Daoy (cell line): ENCODE results near the gene NFAM1. TPM values are rescaled to one million over a fixed set of nuclear protein-coding genes. Genes with fewer than 3 reads are reported as not detected.

ENCODE experiments used
- DNase-seq: peaks from one replicate; pipeline ENCODE4 v3.0.0-alpha.2; 2015; ENCODE audit warnings: low read depth
- total RNA-seq: library from RNA; depleted of rRNA; stranded (reverse); fragments of >200 nt; shearing (Covaris generic); gene quantifications from 2 replicates; pipeline ENCODE4 v1.2.3, GENCODE V29; 2014

NFAM1 gene
- total RNA-seq, 1 experiment from 2014 or later, result 0.17 TPM

DNA sequence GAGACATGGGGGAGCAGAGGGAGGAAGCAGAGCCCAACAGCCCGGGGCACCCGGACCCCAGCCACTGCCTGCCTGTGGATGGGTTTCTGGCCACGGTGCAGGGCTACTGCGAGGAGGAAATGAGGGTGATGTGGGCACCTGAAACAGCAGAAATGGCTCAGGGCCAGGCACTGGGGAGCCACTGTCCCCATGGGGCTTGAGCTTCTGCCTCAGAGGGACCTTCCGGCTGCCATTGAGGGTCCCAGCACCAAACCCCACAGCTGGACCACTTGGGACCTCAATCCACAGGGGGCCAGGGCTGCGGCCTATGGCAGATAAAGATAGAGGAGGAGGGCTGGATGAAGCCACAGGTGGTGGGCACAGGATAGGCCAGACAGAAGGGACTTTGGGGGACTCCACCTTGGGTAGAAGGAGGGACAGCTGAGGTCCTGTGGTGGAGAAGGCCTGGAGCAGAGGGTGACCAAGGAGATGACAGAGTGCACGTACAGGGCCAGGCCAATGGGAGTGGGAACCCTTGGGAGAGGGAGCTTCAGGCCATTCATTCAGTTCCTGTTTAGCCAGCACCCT, 48.3 kb downstream of the NFAM1 start:
- no peak for DNase-seq

GRCh38 chr22:42383287-42383686, 48.9 kb downstream of the NFAM1 start:
- no peak for DNase-seq

GRCh38 chr22:42380769-42381551, 51.2 kb downstream of the NFAM1 start:
- DNase-seq, result no peak

DNA sequence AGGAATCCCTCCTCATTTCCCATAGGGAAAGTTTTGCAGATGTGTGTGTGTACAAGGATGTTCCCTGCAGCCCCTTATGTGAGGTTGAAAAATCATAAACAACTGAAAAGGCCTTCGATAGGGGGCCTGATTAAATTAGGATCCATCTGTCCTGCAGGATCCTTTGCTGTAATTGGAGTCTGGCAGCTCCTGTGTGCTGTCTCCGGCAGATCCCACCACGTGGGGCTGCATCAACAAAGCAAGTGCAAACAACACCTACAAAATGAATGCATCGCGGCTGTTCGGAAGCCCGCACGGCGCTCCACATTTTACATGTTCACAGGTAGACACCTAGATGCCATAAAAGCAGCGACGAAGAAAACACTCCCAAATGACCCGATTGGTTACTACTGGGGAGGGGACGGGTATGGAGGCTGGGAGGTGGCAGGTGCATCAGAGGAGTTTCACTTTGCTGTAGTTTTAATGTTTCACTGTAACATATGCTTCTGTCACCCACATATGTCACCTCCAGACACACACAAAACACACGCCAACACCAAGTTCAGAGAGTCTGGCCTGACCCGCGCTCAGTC, 52.2 kb downstream of the NFAM1 start:
- DNase-seq, result no peak

DNA sequence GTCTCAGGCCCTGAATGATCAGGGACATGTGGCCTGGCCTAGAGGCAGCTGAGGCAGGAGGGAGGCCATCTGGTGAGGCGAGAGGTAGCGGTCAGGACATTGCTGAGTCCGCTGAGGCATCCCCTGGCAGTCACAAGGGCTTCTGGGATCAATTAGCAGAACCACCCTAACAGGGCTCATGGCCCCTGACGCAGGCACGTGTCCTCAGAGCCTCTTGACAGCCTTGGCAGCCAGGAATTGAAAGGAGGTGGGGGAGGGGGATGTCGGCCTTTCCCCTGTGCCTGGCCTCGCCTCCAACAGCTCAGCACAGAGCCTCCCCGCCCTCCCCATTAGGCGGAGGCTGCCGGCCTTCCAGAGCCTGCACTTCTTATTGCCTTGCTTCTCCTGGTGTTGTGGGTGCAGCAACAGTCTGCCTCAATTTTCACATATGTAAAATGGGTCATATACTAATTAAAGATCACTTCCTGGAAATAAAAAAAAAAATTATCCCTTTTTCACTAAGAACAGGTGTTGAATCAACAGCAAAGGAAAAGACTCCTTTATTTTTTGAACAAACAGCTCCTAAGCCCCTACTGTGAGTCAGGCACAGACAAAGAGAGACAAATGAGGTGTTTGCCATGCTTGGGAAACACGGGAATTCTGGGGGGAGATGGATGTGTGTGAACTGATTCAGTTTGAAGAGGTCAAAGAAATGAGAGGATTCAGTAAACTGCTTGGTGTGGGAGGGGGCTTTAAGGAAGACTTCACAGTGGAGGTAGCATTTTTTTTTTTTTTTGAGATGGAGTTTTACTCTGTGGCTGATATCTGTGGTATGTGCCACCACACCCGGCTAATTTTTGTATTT, 55.3 kb downstream of the NFAM1 start:
- peak; percentile 29 for DNase-seq

DNA sequence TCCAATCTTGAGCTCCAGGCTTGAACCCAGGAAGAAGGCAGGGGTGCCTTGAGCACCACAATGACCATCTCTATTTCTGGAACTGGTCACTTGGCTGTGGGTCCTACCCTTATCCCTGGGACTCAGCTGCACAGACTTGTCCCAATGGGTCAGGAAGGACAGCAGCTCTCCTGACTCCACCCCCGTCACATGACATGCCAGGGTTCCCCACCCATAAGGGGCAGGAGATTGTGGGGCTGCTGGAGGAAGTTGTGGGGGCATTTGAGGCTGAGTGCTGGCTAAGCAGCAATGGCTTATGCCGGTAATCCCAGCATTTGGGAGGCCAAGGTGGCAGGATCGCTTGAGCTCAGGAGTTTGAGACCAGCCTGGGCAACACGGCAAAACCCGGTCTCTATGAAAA, 56.2 kb downstream of the NFAM1 start:
- no peak for DNase-seq

GRCh38 chr22:42372976-42373375, 59.2 kb downstream of the NFAM1 start:
- no peak for DNase-seq

DNA sequence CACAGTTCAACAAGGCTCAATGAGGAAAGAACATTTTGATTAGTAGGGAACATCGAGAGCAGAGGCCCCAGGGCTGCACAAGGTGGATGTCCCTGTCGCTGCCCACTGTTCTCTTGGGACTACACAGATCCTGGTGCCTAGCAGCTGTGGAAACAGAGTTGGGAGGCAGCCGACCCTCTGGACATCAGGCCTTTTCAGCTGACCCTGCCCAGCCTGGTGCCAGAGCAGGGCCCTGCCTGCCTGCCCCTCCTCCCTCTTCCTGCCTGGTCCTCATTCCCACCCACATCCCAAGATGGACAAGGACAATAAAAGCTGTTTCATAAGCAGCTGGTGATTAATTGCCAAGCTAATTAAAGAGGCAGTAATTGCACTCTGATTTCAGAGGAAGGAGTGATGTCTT, 60.7 kb downstream of the NFAM1 start:
- no peak for DNase-seq

DNA sequence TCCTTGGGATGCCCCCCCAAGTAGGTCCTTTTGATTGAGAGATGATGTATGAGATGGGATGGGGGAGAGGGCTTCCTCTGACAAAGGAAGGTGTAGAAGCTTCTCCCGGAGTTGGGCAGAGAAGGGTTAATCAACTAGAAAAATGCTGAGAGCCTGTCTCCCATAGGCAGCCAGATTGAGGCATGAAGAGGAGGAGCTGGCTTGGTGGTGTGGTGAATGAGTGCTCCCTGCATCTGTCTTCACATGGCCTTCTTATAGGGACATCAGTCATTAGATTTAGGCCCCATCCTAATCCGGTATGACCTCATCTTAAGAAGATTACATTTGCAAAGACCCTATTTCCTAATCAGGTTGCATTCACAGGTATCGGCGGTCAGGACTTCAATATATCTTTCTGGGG, 61.1 kb downstream of the NFAM1 start:
- no peak for DNase-seq

DNA sequence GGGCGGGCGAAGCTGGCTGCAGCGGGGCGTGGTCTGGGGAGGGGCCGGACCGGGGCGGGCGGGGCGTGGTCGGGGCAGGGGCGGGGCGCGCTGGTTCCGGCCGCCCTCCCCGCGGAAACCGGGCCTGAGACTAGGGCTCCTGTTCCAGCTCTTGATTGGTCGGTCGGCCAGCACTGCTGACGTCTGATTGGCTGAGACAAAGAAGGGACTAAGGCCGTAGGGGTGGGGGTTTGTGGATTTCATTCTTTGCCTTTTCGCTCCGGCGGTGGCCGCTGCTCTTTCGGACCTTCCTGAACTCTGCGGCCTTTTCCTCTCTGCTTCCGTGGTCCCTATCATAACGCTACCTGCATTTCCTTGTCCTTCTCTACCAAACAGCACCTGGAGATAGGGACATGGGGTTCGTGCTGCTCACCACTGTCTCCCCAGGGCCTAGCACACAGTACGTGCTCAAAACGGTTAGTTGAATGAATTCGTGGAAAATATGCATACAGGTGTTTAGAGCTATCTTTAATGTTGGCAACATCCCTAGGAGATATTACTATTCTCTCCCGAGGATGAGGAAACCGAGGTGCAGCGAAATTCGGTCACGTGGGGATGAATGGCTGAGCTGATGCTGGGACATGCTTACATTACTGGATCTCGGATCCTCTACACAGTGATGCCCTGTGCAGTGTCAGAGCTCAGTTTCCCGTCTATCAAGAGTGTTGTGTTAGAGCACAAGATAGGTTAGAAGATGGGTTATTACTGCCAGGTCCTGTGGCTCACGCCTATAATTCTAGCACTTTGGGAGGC, 62.8 kb downstream of the NFAM1 start:
- peak; percentile 95 for DNase-seq

DNA sequence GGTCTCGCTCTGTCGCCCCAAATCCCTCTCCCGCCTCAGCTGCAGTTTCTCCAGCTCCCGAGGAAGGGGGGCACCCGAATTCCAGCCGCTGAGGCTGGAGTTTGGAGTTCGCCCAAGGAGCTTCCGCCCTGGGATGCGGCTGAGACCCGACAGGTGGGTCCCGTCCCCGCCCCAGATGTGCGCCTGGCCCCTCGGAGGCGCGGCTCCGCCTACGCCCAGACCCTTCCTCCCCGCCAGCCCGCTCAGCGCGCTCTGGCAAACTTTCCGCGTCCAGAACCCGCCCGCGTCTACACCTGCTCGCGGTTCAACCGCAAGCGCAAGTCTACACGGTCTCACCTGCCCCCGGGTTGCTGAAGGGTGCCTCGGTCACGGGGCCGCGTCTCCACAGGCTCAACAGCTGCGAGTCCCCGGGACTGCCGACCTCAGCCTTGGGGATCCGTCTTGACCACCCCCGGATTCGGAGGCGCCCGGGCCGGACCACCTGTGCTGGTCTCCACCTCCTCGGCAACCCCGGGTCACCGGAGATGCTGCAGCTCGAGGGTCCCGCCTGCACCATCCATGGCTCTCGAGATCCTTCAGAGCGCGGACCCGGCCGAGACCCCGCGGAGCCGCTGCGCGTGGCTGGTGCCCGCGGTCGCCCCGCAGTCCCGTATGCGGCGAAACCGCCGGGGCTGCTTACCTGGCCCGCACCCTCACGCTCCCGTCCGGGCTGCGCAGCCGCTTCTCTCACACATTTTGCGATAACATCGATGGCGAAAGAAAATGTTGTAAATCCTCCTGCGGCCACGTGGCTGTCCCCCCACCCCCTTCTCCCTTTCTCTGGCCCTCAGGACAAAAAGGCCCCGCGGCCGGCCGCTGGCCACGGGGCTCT, 63.6 kb downstream of the NFAM1 start:
- DNase-seq, result peak; percentile 19

- DNase-seq, result no peak
Observed at GRCh38 chr22:42367980-42368378, 64.2 kb downstream of the NFAM1 start.

- no peak for DNase-seq
Observed at GRCh38 chr22:42366806-42367581, 65.2 kb downstream of the NFAM1 start.

DNA sequence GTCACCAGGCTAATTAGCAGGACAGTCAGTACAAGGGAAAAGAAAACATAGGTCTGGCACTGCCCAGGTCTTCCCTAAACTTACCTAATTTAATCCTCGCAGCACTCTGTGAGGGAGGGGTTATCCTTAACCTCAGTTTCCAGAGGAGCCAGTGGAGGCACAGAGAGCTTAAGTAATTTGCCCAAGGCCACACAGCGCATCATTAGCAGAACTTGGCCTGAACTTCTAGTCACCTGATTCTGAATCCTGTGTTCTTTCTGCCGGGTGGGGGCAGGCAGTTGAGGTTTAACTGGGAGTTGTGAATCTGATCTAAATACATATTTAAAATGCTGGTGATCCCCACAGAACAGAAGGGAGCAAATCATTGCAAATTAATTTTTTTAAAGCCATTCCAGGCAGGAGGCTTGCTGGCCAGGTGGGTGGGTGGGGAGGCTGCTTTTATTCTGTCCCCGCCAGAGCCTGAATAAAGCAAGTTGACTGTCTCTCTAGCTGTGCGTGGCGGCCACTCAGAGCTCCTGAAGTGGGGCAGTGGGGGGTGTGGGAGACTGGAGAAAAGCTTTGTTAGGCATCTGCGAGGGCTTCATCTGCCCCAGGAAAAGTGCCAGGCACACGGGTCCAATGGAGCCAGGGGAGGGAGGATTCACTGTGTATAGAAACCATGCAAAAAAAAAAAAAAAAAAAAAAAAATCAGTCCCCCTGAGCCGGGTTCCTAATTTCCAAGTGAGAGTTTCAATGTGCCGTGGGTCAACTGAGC, 66.1 kb downstream of the NFAM1 start:
- no peak for DNase-seq

DNA sequence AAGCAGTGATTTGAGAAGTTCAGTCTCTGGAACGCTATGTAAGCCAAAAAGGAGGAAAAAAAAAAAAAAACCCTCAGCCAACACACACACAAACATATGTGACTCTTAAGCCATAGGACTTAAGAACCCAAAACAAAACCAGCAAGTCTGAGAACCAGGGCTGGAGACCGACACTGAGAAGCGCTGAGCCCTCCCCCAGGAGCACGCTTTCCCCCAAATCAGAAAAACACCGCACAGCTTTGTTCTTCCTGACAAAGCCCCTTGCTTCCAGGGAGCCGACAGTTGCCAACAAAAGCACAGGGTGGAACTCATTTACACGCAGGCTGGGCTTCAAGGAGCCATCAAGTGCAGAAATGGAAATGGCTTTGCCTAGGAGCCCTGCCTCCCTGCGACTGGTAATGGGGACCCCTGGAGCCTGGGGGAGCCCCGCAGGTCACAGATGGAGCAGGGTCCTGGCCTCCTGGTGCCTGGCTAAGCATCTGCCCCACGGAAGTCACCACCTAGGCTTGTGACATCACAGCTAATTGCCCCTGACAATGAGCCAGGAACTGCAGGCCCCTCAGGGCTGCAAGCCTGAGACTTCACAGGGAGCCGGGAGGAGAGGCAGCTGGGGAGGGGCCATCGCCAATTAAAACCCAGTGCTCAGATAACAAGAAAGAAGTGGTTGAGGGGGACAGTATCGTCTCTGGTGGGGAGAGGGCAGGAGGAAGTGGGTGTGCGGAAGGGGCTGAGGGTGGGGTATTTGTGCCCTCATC, 66.9 kb downstream of the NFAM1 start:
- peak; percentile 48 for DNase-seq

DNA sequence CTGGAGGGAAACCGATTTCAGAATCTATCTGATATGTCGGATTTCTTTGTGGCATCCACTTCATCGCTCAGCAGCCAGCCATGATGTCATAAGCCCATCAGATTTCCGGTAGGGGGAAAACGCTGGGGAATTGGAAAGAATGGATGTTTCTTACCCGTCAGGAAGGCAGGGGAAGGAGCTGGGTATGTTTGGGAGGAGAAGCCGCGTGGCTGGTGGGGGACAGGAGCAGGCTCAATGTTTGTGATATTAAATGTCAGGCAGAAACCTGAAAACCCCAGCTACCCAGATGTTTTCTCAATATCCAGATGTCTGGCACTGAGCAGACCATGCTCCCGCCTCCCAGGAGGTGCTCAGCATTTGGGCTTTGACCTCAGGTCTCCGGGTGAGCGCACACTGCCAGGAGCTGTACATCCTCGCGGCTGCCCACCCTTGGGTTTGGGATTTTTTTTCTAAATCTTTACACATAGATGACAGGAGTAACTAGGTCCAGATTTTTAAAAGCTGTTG, 67.5 kb downstream of the NFAM1 start:
- peak; percentile 54 for DNase-seq

DNA sequence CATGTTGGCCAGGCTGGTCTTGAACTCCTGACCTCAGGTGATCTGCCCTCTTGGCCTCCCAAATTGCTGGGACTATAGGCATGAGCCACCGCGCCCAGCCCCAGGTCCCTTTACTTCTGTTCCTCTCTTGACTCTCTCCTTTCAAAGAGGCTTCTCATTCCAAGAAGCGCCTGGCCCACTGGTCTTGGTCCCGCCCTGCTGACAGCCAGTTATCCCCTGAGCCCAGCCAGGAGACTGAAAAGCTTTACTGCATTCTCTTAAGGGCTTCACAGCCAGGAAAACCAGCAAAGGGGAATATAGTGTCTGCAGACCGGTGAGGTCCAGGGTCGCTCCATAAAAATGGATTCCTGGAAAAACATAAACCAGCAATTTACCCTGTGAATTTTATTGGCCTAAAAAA, 68.3 kb downstream of the NFAM1 start:
- no peak for DNase-seq

DNA sequence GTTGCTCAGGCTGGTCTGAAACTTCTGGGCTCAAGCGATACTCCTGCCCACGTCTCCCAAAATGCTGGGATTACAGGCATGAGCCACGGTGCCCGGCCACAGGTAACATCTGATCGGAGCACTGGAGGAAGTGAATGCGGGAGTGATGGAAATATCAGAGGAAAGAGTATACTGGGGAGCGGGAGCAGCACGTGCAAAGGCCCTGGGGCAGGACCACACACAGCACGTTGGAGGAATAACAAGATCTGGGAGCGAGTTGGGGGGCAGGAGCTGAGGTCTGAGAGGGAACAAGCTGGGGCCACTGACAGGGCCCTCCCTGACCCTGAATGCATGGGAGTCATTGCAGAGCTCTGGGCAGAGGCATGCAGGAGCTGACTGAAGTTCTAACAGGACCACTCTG, 70.7 kb downstream of the NFAM1 start:
- DNase-seq, result no peak
